IMR-90 (cell line): ENCODE measurements around the gene CCDC194. TPM values are rescaled to one million over a fixed set of nuclear protein-coding genes. Genes with fewer than 3 reads are reported as not detected.

ENCODE experiments used
- ATAC-seq: fragments of 200-7000 bp; cut with Tn5 transposase; 2 replicates; pipeline ENCODE4 v1.9.1; 2020; ENCODE audit warnings: low read depth, mild to moderate bottlenecking, moderate library complexity
- BruUV-seq: library from RNA; stranded (reverse); fragments of 400-500 nt; replicated peaks from 2 replicates; lab custom pipeline; 2021; lab: Mats Ljungman, UMichigan
- CTCF ChIA-PET: fragments of 300-600 bp; formaldehyde crosslinking; extraction: SDS; loops from one replicate; lab custom pipeline; 2021; ENCODE audit warnings: antibody characterized with exemption; lab: Yijun Ruan, JAX
- POLR2A ChIA-PET: fragments of 300-600 bp; sonication (Branson Sonifier 250); formaldehyde crosslinking; loops from one replicate; lab custom pipeline; 2022; ENCODE audit warnings: antibody characterized with exemption; ENCODE audit not compliant: unreplicated experiment; lab: Charles Lee
- DNase-seq: peaks from one replicate; pipeline ENCODE4 v3.0.0; 2013
- H2AFZ ChIP-seq: replicated peaks from 2 replicates; pipeline ENCODE3; 2013; ENCODE audit warnings: low read length, mild to moderate bottlenecking; ENCODE audit not compliant: poor library complexity
- H2AK5ac ChIP-seq: 2 replicates; pipeline ENCODE4 v1.6.1; 2013; ENCODE audit warnings: low read depth, low read length, inconsistent platforms
- H2AK9ac ChIP-seq: replicated peaks from 2 replicates; pipeline ENCODE3; 2013; ENCODE audit warnings: mild to moderate bottlenecking, low read depth, low read length, moderate library complexity; ENCODE audit not compliant: poor library complexity
- H2BK120ac ChIP-seq: 2 replicates; pipeline ENCODE4 v1.6.1; 2013; ENCODE audit warnings: low read depth, low read length, inconsistent platforms
- H2BK15ac ChIP-seq: 3 replicates; pipeline ENCODE4 v1.6.1; 2013; ENCODE audit warnings: low read depth, low read length, inconsistent platforms
- H2BK20ac ChIP-seq: 2 replicates; pipeline ENCODE4 v1.6.1; 2013; ENCODE audit warnings: low read depth, mild to moderate bottlenecking, inconsistent platforms, low read length, moderate library complexity
- H2BK5ac ChIP-seq: 2 replicates; pipeline ENCODE4 v1.6.1; 2013; ENCODE audit warnings: mild to moderate bottlenecking, low read depth, low read length, inconsistent platforms; ENCODE audit not compliant: poor library complexity, severe bottlenecking
- H3K14ac ChIP-seq: replicated peaks from 2 replicates; pipeline ENCODE4 v1.6.1; 2013; ENCODE audit warnings: low read depth, low read length, inconsistent platforms
- H3K18ac ChIP-seq: 2 replicates; pipeline ENCODE4 v1.6.1; 2013; ENCODE audit warnings: low read depth, low read length, control low read depth
- H3K23ac ChIP-seq: 2 replicates; pipeline ENCODE4 v1.6.1; 2013; ENCODE audit warnings: low read depth, low read length, inconsistent platforms
- H3K27ac ChIP-seq: 2 replicates; pipeline ENCODE4 v1.5.1; 2013; ENCODE audit warnings: mild to moderate bottlenecking, control low read depth, low read length; ENCODE audit not compliant: insufficient read depth
- H3K27me3 ChIP-seq: 2 replicates; pipeline ENCODE4 v1.6.1; 2013; ENCODE audit warnings: low read length; ENCODE audit not compliant: control insufficient read depth, insufficient read depth
- H3K36me3 ChIP-seq: 2 replicates; pipeline ENCODE4 v1.6.1; 2013; ENCODE audit warnings: low read length, mixed read lengths; ENCODE audit not compliant: control insufficient read depth, insufficient read depth
- H3K4ac ChIP-seq: 2 replicates; pipeline ENCODE4 v1.6.1; 2013; ENCODE audit warnings: low read depth, low read length, inconsistent platforms
- H3K4me1 ChIP-seq: 2 replicates; pipeline ENCODE4 v1.6.1; 2013; ENCODE audit warnings: low read length, mixed read lengths; ENCODE audit not compliant: control insufficient read depth, insufficient read depth
- H3K4me2 ChIP-seq: 2 replicates; pipeline ENCODE4 v1.6.1; 2013; ENCODE audit warnings: low read depth, mild to moderate bottlenecking, control low read depth, low read length, moderate library complexity
- H3K4me3 ChIP-seq: 2 replicates; pipeline ENCODE4 v1.5.1; 2013; ENCODE audit warnings: low read depth, mild to moderate bottlenecking, control low read depth, low read length, moderate library complexity; ENCODE audit not compliant: insufficient read depth
- H3K56ac ChIP-seq: 2 replicates; pipeline ENCODE4 v1.6.1; 2013; ENCODE audit warnings: low read length, inconsistent platforms; ENCODE audit not compliant: insufficient read depth; ENCODE audit errors: extremely low read depth
- H3K79me1 ChIP-seq, 2 experiments: 2 replicates each; pipeline ENCODE4 v1.6.1; 2013; ENCODE audit warnings: low read length in 2 of 2, inconsistent platforms in 1 of 2, low read depth in 1 of 2
- H3K9ac ChIP-seq: 2 replicates; pipeline ENCODE4 v1.6.1; 2013; ENCODE audit warnings: low read depth, low read length, control low read depth
- H3K9me1 ChIP-seq: 2 replicates; pipeline ENCODE4 v1.6.1; 2013; ENCODE audit warnings: low read length, inconsistent platforms; ENCODE audit not compliant: insufficient read depth
- H3K9me3 ChIP-seq: 2 replicates; pipeline ENCODE4 v1.6.1; 2013; ENCODE audit warnings: low read length; ENCODE audit not compliant: control insufficient read depth, insufficient read depth
- H4K20me1 ChIP-seq: 2 replicates; pipeline ENCODE4 v1.6.1; 2013; ENCODE audit warnings: low read length, inconsistent platforms; ENCODE audit not compliant: insufficient read depth
- H4K5ac ChIP-seq: 2 replicates; pipeline ENCODE4 v1.6.1; 2013; ENCODE audit warnings: mild to moderate bottlenecking, low read depth, low read length, control low read depth
- H4K8ac ChIP-seq, 2 experiments: 2 replicates each; pipeline ENCODE4 v1.6.1; 2013; ENCODE audit warnings: low read depth in 2 of 2, low read length in 2 of 2, control low read depth in 1 of 2, inconsistent platforms in 1 of 2
- H4K91ac ChIP-seq: 2 replicates; pipeline ENCODE4 v1.6.1; 2013; ENCODE audit warnings: low read depth, low read length, inconsistent platforms; ENCODE audit not compliant: insufficient read depth
- CEBPB ChIP-seq: IDR thresholded peaks from 2 replicates; pipeline ENCODE4 v1.6.1; 2012; ENCODE audit warnings: low read depth, low read length, improper control_type of control experiment
- ELK1 ChIP-seq: fragments of 150-350 bp; IDR thresholded peaks from 2 replicates; pipeline ENCODE4 v1.6.1; 2016; ENCODE audit warnings: low read depth, mild to moderate bottlenecking, low read length, moderate library complexity, borderline replicate concordance
- FOS ChIP-seq: fragments of 150-350 bp; IDR thresholded peaks from 2 replicates; pipeline ENCODE4 v1.6.1; 2016; ENCODE audit warnings: low read depth, low read length
- MAFK ChIP-seq: IDR thresholded peaks from 2 replicates; pipeline ENCODE4 v1.6.1; 2012; ENCODE audit warnings: low read depth, low read length, improper control_type of control experiment
- MAZ ChIP-seq: IDR thresholded peaks from 2 replicates; pipeline ENCODE4 v1.6.1; 2012; ENCODE audit warnings: low read depth, mild to moderate bottlenecking, low read length, improper control_type of control experiment, moderate library complexity, borderline replicate concordance
- MXI1 ChIP-seq: IDR thresholded peaks from 2 replicates; pipeline ENCODE4 v1.6.1; 2012; ENCODE audit warnings: low read depth, mild to moderate bottlenecking, low read length, moderate library complexity, borderline replicate concordance
- NFE2L2 ChIP-seq: fragments of 150-350 bp; IDR thresholded peaks from 2 replicates; pipeline ENCODE4 v1.6.1; 2016; ENCODE audit warnings: low read depth, mild to moderate bottlenecking, low read length
- RCOR1 ChIP-seq: IDR thresholded peaks from 2 replicates; pipeline ENCODE4 v1.6.1; 2012; ENCODE audit warnings: mild to moderate bottlenecking, low read length, improper control_type of control experiment; ENCODE audit not compliant: insufficient replicate concordance
- RFX5 ChIP-seq: IDR thresholded peaks from 2 replicates; pipeline ENCODE4 v1.8.0; 2012; ENCODE audit warnings: low read depth, mild to moderate bottlenecking, low read length, moderate library complexity
- USF2 ChIP-seq: fragments of 150-350 bp; IDR thresholded peaks from 2 replicates; pipeline ENCODE4 v1.6.1; 2017; ENCODE audit warnings: mild to moderate bottlenecking, antibody characterized with exemption, low read length, low read depth
- WGBS, 2 experiments: methylation state at CpG; one replicate each; pipeline versions ENCODE4 v1.1.5 to v1.1.7; 2013; ENCODE audit warnings: missing lambda C conversion rate in 2 of 2; ENCODE audit not compliant: insufficient read length in 1 of 2; ENCODE audit errors: extremely low coverage in 2 of 2; 5-methylcytosine and 5-hydroxymethylcytosine counted together
- dilution Hi-C: fragments of 300-500 bp; cut with HindIII; formaldehyde crosslinking; loops from one replicate; pipeline ENCODE4 v1.14.3; 2018; ENCODE audit warnings: low sequenced_read_pairs; ENCODE audit not compliant: unreplicated experiment
- in situ Hi-C: fragments of 300-500 bp; cut with MboI; formaldehyde crosslinking; loops from 3 replicates; pipeline ENCODE4 v1.14.3; 2019; ENCODE audit warnings: low sequenced_read_pairs, inconsistent platforms, mixed read lengths
- intact Hi-C: fragments of 100-400 bp; cut with micrococcal nuclease; formaldehyde crosslinking; loops from 2 replicates; pipeline ENCODE4 v1.10.0; 2022
- polyA plus RNA-seq, 3 experiments: library from polyadenylated mRNA; depleted of rRNA; stranded (reverse); fragments of >200 nt; gene quantifications; 2 replicates each; pipeline ENCODE4 v1.2.3, GENCODE V29; 2012; ENCODE audit warnings: low replicate concordance in 1 of 3
- total RNA-seq: library from RNA; depleted of rRNA; stranded (reverse); fragments of >200 nt; gene quantifications from 2 replicates; pipeline ENCODE4 v1.2.3, GENCODE V29; 2012

Gene CCDC194
- total and polyA plus RNA-seq, 2 of the 4 experiments (the other 2 are of a cell fraction) = not detected

- no TSS peak for BruUV-seq
- no peaks in the 10 kb centered on the region for H3K9me3 ChIP-seq
- H3K27me3 ChIP-seq = no peaks in the 10 kb centered on the region
- H2AK9ac ChIP-seq = peak overlapping the region; percentile 23
- H2AK5ac ChIP-seq = no peak overlapping the region
- no peak overlapping the region for H2BK5ac ChIP-seq
- H3K4me3 ChIP-seq = no peak overlapping the region
- no peak overlapping the region for H2BK15ac ChIP-seq
- CTCF ChIA-PET = no interaction called here
- H3K9ac ChIP-seq = no peak overlapping the region
- H3K9me1 ChIP-seq = peaks cover 2% of the 10 kb centered on the region; the same call in 1 of the 2 replicates
- H3K14ac ChIP-seq = no peak overlapping the region
- WGBS, 2 experiments = 100% methylated on average over 1 of the region's 7 CpGs; no CpG with 5 or more reads in 1 of the 2 experiments
- no peak overlapping the region for H2AFZ ChIP-seq
- DNase-seq (no peak), ATAC-seq (no peak)
- H3K23ac ChIP-seq = no peak overlapping the region
- POLR2A ChIA-PET = interaction anchor here (1.0 kb wide), 1 partner anchor 96 kb away, joined by 4 read pairs; the partner anchor contains the start of gene DDA1
- no peaks in the 10 kb centered on the region for H3K36me3 ChIP-seq
- in situ Hi-C loops (no loop called here), dilution Hi-C loops (no loop called here), intact Hi-C loops (no loop called here)
- H3K4me2 ChIP-seq = no peak overlapping the region
- no peak overlapping the region for H3K4ac ChIP-seq
- no peaks in the 10 kb centered on the region for H3K4me1 ChIP-seq
- H4K8ac ChIP-seq = no peak overlapping the region
- H4K91ac ChIP-seq = no peak overlapping the region
- no peaks in the 10 kb centered on the region for H4K20me1 ChIP-seq
- TF ChIP-seq FOS (no peak), MAZ (no peak), MAFK (no peak), CEBPB (no peak), MXI1 (no peak), USF2 (no peak), RFX5 (no peak), NFE2L2 (no peak), ELK1 (no peak), RCOR1 (no peak)
- no peak overlapping the region for H3K18ac ChIP-seq
- no peaks in the 10 kb centered on the region for H3K79me1 ChIP-seq
- H3K27ac ChIP-seq = no peak overlapping the region
- no peak overlapping the region for H4K5ac ChIP-seq
- no peak overlapping the region for H3K56ac ChIP-seq
- no peak overlapping the region for H2BK120ac ChIP-seq
- no peak overlapping the region for H2BK20ac ChIP-seq
These were observed 10.7 kb upstream of the CCDC194 start for GRCh38 chr19:17404621-17405249.
